Naive thymus-derived CD4-positive, alpha-beta T cell (primary cell): Measurements from ENCODE around the gene RRAS. TPM values are rescaled to one million over a fixed set of nuclear protein-coding genes. Genes with fewer than 3 reads are reported as not detected.

ENCODE experiments used
- ATAC-seq: fragments of 150-1000 bp; cut with Tn5 transposase; 2 replicates; pipeline ENCODE4 v1.10.0; 2021; ENCODE audit warnings: mild to moderate bottlenecking, moderate library complexity
- CTCF ChIA-PET: fragments of 350-600 bp; sonication (Branson Sonifier 250); formaldehyde crosslinking; loops from one replicate; lab custom pipeline; 2021; ENCODE audit warnings: antibody characterized with exemption; lab: Charles Lee
- POLR2A ChIA-PET: fragments of 350-600 bp; sonication (Branson Sonifier 250); formaldehyde crosslinking; loops from one replicate; lab custom pipeline; 2021; ENCODE audit warnings: antibody characterized with exemption, inconsistent platforms; lab: Charles Lee
- DNase-seq, 9 donors: peaks; one replicate each; pipeline versions ENCODE4 v3.0.0 to v3.0.0-alpha.2; 2020 to 2022; ENCODE audit warnings: mixed read lengths in 1 of 9
- H3K27ac ChIP-seq: one replicate; pipeline ENCODE4 v1.7.0; 2013; ENCODE audit warnings: mild to moderate bottlenecking, low read depth, low read length, moderate library complexity
- H3K27me3 ChIP-seq, 2 donors: one replicate each; pipeline ENCODE4 v1.7.0; 2013; ENCODE audit warnings: low read length in 2 of 2, mild to moderate bottlenecking in 2 of 2, moderate library complexity in 2 of 2; ENCODE audit not compliant: control insufficient read depth in 2 of 2, insufficient read depth in 2 of 2
- H3K36me3 ChIP-seq, 3 experiments: 1 replicate in 2 of 3; 2 replicates in 1 of 3; pipeline ENCODE4 v1.7.0; 2013; ENCODE audit warnings: low read length in 3 of 3, mild to moderate bottlenecking in 3 of 3, moderate library complexity in 1 of 3; ENCODE audit not compliant: insufficient read depth in 3 of 3, control insufficient read depth in 2 of 3
- H3K4me1 ChIP-seq, 2 donors: one replicate each; pipeline ENCODE4 v1.7.0; 2013; ENCODE audit warnings: low read length in 2 of 2, mild to moderate bottlenecking in 2 of 2, moderate library complexity in 1 of 2; ENCODE audit not compliant: control insufficient read depth in 2 of 2, insufficient read depth in 2 of 2
- H3K4me3 ChIP-seq: 2 replicates; pipeline ENCODE4 v1.7.0; 2013; ENCODE audit warnings: mild to moderate bottlenecking, low read length
- H3K9me3 ChIP-seq, 3 experiments: 1 replicate in 2 of 3; 2 replicates in 1 of 3; pipeline ENCODE4 v1.7.0; 2013; ENCODE audit warnings: low read length in 3 of 3; ENCODE audit not compliant: control insufficient read depth in 2 of 3
- H3K27ac Mint-ChIP-seq, 9 donors: one replicate each; pipeline ENCODE4 v1.8.0; 2020 to 2022; ENCODE audit warnings: mixed read lengths in 9 of 9, mild to moderate bottlenecking in 8 of 9, moderate library complexity in 5 of 9, inconsistent platforms in 2 of 9
- H3K27me3 Mint-ChIP-seq, 5 donors: one replicate each; pipeline ENCODE4 v1.8.0; 2021 to 2022; ENCODE audit warnings: mixed read lengths in 5 of 5, mild to moderate bottlenecking in 1 of 5
- H3K36me3 Mint-ChIP-seq, 5 donors: one replicate each; pipeline ENCODE4 v1.8.0; 2020 to 2022; ENCODE audit warnings: mixed read lengths in 5 of 5, mild to moderate bottlenecking in 3 of 5, inconsistent platforms in 1 of 5
- H3K4me1 Mint-ChIP-seq, 7 donors: one replicate each; pipeline ENCODE4 v1.8.0; 2020 to 2022; ENCODE audit warnings: mixed read lengths in 7 of 7, mild to moderate bottlenecking in 3 of 7, inconsistent platforms in 1 of 7
- H3K4me3 Mint-ChIP-seq, 10 donors: one replicate each; pipeline ENCODE4 v1.8.0; 2020 to 2022; ENCODE audit warnings: mild to moderate bottlenecking in 10 of 10, mixed read lengths in 10 of 10, moderate library complexity in 6 of 10, inconsistent platforms in 2 of 10
- H3K9me3 Mint-ChIP-seq, 11 donors: one replicate each; pipeline ENCODE4 v1.8.0; 2020 to 2022; ENCODE audit warnings: mixed read lengths in 11 of 11, mild to moderate bottlenecking in 4 of 11, inconsistent platforms in 1 of 11, moderate library complexity in 1 of 11
- intact Hi-C, 2 donors: fragments of 100-400 bp; cut with micrococcal nuclease; formaldehyde crosslinking; loops; one replicate each; pipeline ENCODE4 v1.15.1; 2023
- polyA plus RNA-seq, 2 donors: library from polyadenylated mRNA; unstranded; fragments of 300-500 nt; fragmentation: Illumina TruSeq; gene quantifications; one replicate each; pipeline ENCODE4 v1.2.3, GENCODE V29; 2021
- total RNA-seq, 6 experiments: library from RNA in 5 of 6; stranded (reverse) in 5 of 6; gene quantifications; 1 replicate in 5 of 6; 2 replicates in 1 of 6; pipeline ENCODE4 v1.2.3 and lab custom pipeline; 2021 to 2026

Gene RRAS
- total and polyA plus RNA-seq, 7 experiments from 2014 or later, result 11.0 to 37.0 (median 13.9) TPM

DNA sequence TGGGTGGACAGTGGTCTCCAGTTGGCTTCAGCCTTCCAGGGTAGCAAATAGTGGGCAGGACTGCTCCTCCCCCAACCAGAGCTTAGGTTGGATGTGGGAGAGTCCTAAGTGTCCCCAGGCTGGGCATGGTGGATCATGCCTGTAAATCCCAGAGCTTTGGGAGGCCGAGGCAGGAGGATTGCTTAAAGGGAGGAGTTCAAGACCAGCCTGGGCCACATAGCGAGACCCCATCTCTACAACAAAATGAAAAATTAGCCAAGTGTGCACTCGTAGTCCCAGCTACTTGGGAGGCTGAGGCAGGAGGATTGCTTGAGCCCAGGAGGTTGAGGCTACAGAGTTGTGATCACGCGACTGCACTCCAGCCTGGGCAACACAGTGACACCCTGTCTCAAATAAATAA lies 7.4 kb downstream of the RRAS start:
- CTCF ChIA-PET, result no interaction called here
- intact Hi-C loops, result no loop called here
- no peak overlapping the region for H3K4me3 ChIP-seq
- no peak for DNase-seq
- Mint-ChIP-seq H3K27ac (peak overlapping the region in 1 of 9 donors; percentile 74), H3K9me3 (peaks cover 0 to 2% (median 0%) of the 10 kb centered on the region in 11 donors), H3K36me3 (peaks cover 0 to 5% (median 0%) of the 10 kb centered on the region in 5 donors), H3K27me3 (no peaks in the 10 kb centered on the region), H3K4me1 (peaks cover under 1 to 6% (median 2%) of the 10 kb centered on the region in 7 donors), H3K4me3 (no peak overlapping the region)
- POLR2A ChIA-PET, result no interaction called here
- H3K36me3 ChIP-seq, result peaks cover 0 to 3% (median 0%) of the 10 kb centered on the region in 3 experiments
- H3K27ac ChIP-seq, result no peak overlapping the region
- no peaks in the 10 kb centered on the region for H3K9me3 ChIP-seq
- no peaks in the 10 kb centered on the region for H3K27me3 ChIP-seq
- H3K4me1 ChIP-seq, result no peaks in the 10 kb centered on the region
- no peak for ATAC-seq

DNA sequence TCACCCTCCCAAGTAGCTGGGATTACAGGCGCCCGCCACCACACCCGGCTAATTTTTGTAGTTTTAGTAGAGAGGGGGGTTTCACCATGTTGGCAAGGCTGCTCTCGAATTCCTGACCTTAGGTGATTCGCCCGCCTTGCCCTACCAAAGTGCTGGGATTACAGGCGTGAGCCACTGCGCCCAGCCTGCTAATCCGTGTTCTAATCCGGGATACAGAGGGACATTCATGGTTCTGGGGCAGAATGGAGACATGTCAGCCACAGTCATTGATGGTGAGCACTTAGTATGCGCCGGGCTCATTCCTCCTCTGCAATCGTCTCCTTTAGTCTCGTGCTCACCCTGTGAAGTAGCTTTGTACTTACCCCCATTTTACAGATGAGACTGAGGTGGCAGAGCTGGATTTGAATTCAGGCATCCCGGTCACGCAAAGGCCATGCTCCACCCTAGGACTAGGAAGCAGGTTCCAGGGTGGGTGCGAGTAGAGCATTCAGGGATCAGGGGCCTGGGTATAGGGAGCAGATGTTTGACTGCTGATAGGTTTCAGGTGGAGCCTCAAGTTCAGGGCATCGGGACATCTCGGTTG lies 8.2 kb downstream of the RRAS start:
- H3K27ac Mint-ChIP-seq, result peak overlapping the region in 4 of 9 donors; percentile 12 to 40 (median 32)
- Histone ChIP-seq H3K27me3 (no peaks in the 10 kb centered on the region), H3K27ac (no peak overlapping the region), H3K4me3 (no peak overlapping the region), H3K36me3 (peaks cover 0 to 7% (median 0%) of the 10 kb centered on the region in 3 experiments), H3K4me1 (no peaks in the 10 kb centered on the region), H3K9me3 (no peaks in the 10 kb centered on the region)
- peaks cover 0 to 9% (median 0%) of the 10 kb centered on the region in 5 donors for H3K36me3 Mint-ChIP-seq
- POLR2A ChIA-PET, result interaction anchor here (1.2 kb wide), 1 partner anchor 29 kb away, joined by 3 read pairs; no protein-coding TSS in a partner anchor
- DNase-seq (no peak), ATAC-seq (no peak)
- H3K9me3 Mint-ChIP-seq, result peaks cover 0 to 2% (median 0%) of the 10 kb centered on the region in 11 donors
- peaks cover 0 to 4% (median 0%) of the 10 kb centered on the region in 7 donors for H3K4me1 Mint-ChIP-seq
- intact Hi-C loops, result no loop called here
- CTCF ChIA-PET, result interaction anchor here (1.0 kb wide), 1 partner anchor 38 kb away, joined by 4 read pairs; no protein-coding TSS in a partner anchor
- no peaks in the 10 kb centered on the region for H3K27me3 Mint-ChIP-seq
- H3K4me3 Mint-ChIP-seq, result no peak overlapping the region

DNA sequence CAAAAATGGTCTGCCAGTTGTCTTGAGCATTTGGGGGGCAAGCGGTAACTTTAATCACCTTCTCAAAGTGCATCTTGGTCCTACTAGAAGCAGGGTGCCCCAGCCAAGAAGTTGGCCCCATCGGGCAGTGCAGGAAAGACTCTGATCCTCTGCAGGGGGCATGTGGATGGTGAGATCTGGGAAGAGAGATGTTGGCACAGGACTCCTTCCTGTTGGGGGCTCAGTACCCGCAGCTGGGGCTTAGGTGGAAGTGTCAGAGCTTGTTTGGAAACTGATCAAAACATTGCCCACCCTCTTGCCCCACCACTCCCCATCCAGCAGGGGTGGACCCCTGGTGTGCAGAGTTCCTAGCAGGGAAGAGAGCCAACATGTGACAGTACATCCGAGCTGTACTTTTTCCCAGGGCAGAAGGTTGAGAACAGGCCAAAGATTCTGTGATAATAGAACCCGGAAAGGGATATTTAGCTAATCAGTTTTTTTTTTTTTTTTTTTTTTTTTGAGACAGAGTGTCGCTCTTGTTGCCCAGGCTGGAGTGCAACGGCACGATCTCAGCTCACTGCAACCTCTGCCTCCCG lies 8.8 kb downstream of the RRAS start:
- no peak overlapping the region for H3K4me3 ChIP-seq
- no peak for ATAC-seq
- H3K36me3 ChIP-seq, result peaks cover 0 to 12% (median 0%) of the 10 kb centered on the region in 3 experiments
- H3K9me3 Mint-ChIP-seq, result peaks cover 0 to 2% (median 0%) of the 10 kb centered on the region in 11 donors
- POLR2A ChIA-PET, result interaction anchor here (0.6 to 1.2 kb wide), 2 partner anchors 28 to 146 kb away, joined by 3 read pairs; no protein-coding TSS in a partner anchor
- H3K4me1 ChIP-seq, result no peaks in the 10 kb centered on the region
- peak overlapping the region in 6 of 9 donors; percentile 13 to 73 (median 46) for H3K27ac Mint-ChIP-seq
- DNase-seq, result no peak
- peaks cover 0 to 13% (median 0%) of the 10 kb centered on the region in 5 donors for H3K36me3 Mint-ChIP-seq
- CTCF ChIA-PET, result interaction anchor here (1.0 kb wide), 1 partner anchor 38 kb away, joined by 4 read pairs; no protein-coding TSS in a partner anchor
- no peaks in the 10 kb centered on the region for H3K27me3 ChIP-seq
- intact Hi-C loops, result no loop called here
- H3K9me3 ChIP-seq, result no peaks in the 10 kb centered on the region
- H3K27ac ChIP-seq, result no peak overlapping the region
- H3K4me3 Mint-ChIP-seq, result no peak overlapping the region
- H3K27me3 Mint-ChIP-seq, result no peaks in the 10 kb centered on the region
- peaks cover 0 to 4% (median 0%) of the 10 kb centered on the region in 7 donors for H3K4me1 Mint-ChIP-seq

DNA sequence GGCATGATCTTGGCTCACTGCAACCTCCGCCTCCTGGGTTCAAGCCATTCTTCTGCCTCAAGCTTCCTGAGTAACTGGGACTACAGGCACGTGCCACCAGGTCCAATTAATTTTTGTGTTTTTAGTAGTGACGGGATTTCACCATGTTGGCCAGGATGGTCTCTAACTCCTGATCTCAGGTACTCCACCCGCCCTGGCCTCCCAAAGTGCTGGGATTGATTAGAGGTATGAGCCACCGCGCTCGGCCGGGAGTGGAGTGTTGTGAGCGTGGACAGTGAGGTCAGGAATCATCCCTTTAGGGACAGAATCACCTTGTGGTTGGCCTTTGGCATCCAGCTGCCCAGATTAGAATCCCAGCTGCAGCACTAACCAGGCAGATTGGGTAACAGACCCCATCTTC lies 10.3 kb downstream of the RRAS start:
- H3K36me3 ChIP-seq, result peaks cover 0 to 23% (median 0%) of the 10 kb centered on the region in 3 experiments
- intact Hi-C loops, result no loop called here
- ChIA-PET CTCF (interaction anchor here (0.6 kb wide), 1 partner anchor 66 kb away, joined by 3 read pairs; no protein-coding TSS in a partner anchor), POLR2A (no interaction called here)
- H3K4me3 Mint-ChIP-seq, result no peak overlapping the region
- no peak overlapping the region for H3K4me3 ChIP-seq
- no peaks in the 10 kb centered on the region for H3K4me1 Mint-ChIP-seq
- no peaks in the 10 kb centered on the region for H3K9me3 Mint-ChIP-seq
- H3K27me3 ChIP-seq, result no peaks in the 10 kb centered on the region
- no peaks in the 10 kb centered on the region for H3K27me3 Mint-ChIP-seq
- no peak overlapping the region for H3K27ac ChIP-seq
- ATAC-seq (no peak), DNase-seq (no peak)
- no peaks in the 10 kb centered on the region for H3K9me3 ChIP-seq
- H3K36me3 Mint-ChIP-seq, result peaks cover 0 to 13% (median 0%) of the 10 kb centered on the region in 5 donors
- H3K27ac Mint-ChIP-seq, result peak overlapping the region in 7 of 9 donors; percentile 13 to 84 (median 67)
- no peaks in the 10 kb centered on the region for H3K4me1 ChIP-seq

DNA sequence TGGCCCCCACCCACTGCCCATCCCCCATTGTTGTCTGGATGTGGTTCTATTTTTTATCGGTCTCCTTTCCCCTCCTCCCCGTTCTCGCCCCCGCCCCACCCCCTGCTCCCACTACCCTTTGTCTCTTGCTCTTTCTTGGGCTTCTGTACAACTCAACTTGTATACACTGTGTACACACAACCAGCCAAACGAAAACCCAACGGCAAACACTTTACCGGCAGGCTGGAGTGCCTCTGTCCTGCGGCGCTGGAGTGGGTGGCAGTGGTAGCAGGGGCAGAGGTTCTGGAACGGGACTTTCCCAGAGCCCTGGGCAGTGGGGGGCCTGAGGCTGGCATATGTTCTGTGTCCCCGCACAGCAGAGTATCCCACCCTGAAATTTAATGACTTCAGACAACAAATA lies 13.7 kb downstream of the RRAS start:
- Histone ChIP-seq H3K4me1 (no peaks in the 10 kb centered on the region), H3K27me3 (no peaks in the 10 kb centered on the region), H3K9me3 (no peaks in the 10 kb centered on the region), H3K36me3 (peaks cover 0 to 50% (median 5%) of the 10 kb centered on the region in 3 experiments), H3K4me3 (no peak overlapping the region), H3K27ac (no peak overlapping the region)
- CTCF ChIA-PET, result no interaction called here
- peaks cover 0 to 3% (median 0%) of the 10 kb centered on the region in 7 donors for H3K4me1 Mint-ChIP-seq
- intact Hi-C loops, result no loop called here
- H3K4me3 Mint-ChIP-seq, result no peak overlapping the region
- H3K27ac Mint-ChIP-seq, result no peak overlapping the region
- DNase-seq (no peak), ATAC-seq (no peak)
- peaks cover 0 to 23% (median 4%) of the 10 kb centered on the region in 5 donors for H3K36me3 Mint-ChIP-seq
- POLR2A ChIA-PET, result interaction anchor here (0.5 kb wide), 1 partner anchor 37 kb away, joined by 3 read pairs; no protein-coding TSS in a partner anchor
- H3K9me3 Mint-ChIP-seq, result no peaks in the 10 kb centered on the region
- H3K27me3 Mint-ChIP-seq, result no peaks in the 10 kb centered on the region

DNA sequence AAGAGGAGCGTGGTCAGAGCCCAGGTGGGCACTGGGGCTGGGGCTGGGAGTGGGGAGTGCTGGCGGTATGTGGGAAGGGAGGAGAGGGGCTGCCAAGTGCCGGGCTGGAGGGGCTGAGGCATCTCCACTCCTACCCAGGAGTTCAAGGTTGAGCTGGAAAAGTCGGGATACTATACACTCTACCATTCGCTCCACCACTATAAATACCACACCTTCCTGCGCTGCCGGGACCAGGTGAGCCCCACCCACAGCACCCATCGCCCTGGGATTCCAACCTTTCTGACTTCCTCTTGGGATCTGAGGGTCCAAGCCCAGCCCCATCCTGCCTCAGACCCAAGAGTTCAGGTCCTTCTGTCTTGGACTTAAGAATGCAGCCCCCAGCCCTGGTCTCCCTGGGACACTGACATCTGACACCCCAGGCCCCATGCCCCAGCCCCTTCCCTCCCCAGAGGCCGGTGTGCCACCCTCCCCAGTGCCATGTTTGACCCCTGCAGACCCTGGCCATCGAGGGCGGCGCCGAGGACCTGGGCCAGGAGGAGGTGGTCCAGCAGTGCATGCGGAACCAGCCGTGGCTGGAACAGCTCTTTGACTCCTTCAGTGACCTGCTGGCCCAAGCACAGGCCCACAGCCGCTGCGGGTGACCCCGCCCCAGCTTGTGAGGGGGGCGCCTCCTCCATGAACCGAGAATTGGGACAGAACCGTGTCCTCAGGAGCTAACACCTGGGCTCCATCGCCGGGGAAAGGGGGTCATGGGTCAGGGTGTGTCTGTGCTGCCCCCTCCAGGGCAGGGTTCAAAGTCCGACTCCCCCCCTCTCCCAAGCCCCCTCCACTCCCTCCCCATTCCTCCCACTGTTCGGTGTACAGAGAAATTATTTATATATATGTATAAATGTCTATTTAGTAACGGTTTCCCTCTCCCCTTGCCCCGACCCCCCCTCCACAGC lies 14.7 kb downstream of the RRAS start:
- no peak overlapping the region for H3K27ac ChIP-seq
- intact Hi-C loops, result no loop called here
- CTCF ChIA-PET, result no interaction called here
- H3K36me3 Mint-ChIP-seq, result peaks cover 0 to 23% (median 4%) of the 10 kb centered on the region in 5 donors
- POLR2A ChIA-PET, result interaction anchor here (0.6 to 1.2 kb wide), 2 partner anchors 15 to 33 kb away, joined by 3 to 4 read pairs; partner anchors contain the start of gene RRAS
- no peaks in the 10 kb centered on the region for H3K9me3 Mint-ChIP-seq
- H3K4me3 ChIP-seq, result no peak overlapping the region
- no peak overlapping the region for H3K4me3 Mint-ChIP-seq
- peaks cover 0 to 3% (median 0%) of the 10 kb centered on the region in 7 donors for H3K4me1 Mint-ChIP-seq
- peaks cover 0 to 59% (median 8%) of the 10 kb centered on the region in 3 experiments for H3K36me3 ChIP-seq
- no peaks in the 10 kb centered on the region for H3K4me1 ChIP-seq
- no peaks in the 10 kb centered on the region for H3K27me3 ChIP-seq
- H3K27ac Mint-ChIP-seq, result no peak overlapping the region
- H3K9me3 ChIP-seq, result no peaks in the 10 kb centered on the region
- DNase-seq, result no peak
- no peak for ATAC-seq
- no peaks in the 10 kb centered on the region for H3K27me3 Mint-ChIP-seq
